ENCODE data around the gene TMIGD3.

Gene TMIGD3

DNA sequence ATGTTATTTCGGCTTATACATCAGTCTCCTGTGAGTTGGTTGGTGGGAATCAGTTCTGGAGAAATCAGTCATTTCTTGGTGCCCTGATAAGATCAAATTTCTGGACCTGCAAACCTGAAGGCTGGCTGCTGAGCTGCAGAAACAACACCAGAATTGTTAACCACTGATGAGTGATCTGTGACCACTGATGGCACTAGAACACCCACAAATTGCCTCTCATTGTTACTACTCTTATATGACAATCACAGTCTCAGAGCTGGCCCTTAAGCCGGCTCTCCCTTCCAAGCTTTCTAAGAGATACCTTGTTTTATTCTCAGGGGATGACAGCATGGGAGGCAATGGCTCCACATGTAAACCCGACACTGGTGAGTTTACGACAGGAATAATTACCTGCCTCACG lies 27.7 kb downstream of the TMIGD3 start:
- TF ChIP-seq EZH2phosphoT487 (conservative IDR thresholded peaks at IDR 0.05; ENCODE audit: low read length) = no peak
- TF ChIP-seq, protein P1, sequence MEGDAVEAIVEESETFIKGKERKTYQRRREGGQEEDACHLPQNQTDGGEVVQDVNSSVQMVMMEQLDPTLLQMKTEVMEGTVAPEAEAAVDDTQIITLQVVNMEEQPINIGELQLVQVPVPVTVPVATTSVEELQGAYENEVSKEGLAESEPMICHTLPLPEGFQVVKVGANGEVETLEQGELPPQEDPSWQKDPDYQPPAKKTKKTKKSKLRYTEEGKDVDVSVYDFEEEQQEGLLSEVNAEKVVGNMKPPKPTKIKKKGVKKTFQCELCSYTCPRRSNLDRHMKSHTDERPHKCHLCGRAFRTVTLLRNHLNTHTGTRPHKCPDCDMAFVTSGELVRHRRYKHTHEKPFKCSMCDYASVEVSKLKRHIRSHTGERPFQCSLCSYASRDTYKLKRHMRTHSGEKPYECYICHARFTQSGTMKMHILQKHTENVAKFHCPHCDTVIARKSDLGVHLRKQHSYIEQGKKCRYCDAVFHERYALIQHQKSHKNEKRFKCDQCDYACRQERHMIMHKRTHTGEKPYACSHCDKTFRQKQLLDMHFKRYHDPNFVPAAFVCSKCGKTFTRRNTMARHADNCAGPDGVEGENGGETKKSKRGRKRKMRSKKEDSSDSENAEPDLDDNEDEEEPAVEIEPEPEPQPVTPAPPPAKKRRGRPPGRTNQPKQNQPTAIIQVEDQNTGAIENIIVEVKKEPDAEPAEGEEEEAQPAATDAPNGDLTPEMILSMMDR (IDR thresholded peaks at IDR 0.05; ENCODE audit: insufficient read depth, low read length, poor library complexity, severe bottlenecking) = no peak
- H4K20me1 ChIP-seq (ENCODE audit: low read depth, low read length) = no peaks in the 10 kb centered on the region
- no peaks in the 10 kb centered on the region for H3K9me2 ChIP-seq (replicated peaks; ENCODE audit: insufficient read depth, low read length)
- no peak overlapping the region for H3K4me2 ChIP-seq (ENCODE audit: low read depth, low read length, poor library complexity, severe bottlenecking)
- no peaks in the 10 kb centered on the region for H3K27me3 ChIP-seq (ENCODE audit: low read length)
- no peak overlapping the region for H2AFZ ChIP-seq (ENCODE audit: low read depth, low read length, severe bottlenecking)
- H3K79me2 ChIP-seq (ENCODE audit: insufficient read depth, low read length) = no peaks in the 10 kb centered on the region
- no peak overlapping the region for H3K27ac ChIP-seq (ENCODE audit: low read depth, low read length)
- H3K9ac ChIP-seq (ENCODE audit: low read length) = no peak overlapping the region
- H3K36me3 ChIP-seq (ENCODE audit: low read length) = no peaks in the 10 kb centered on the region
- H3F3A ChIP-seq (ENCODE audit: insufficient read depth) = no peaks in the 10 kb centered on the region
- no peaks in the 10 kb centered on the region for H3K9me3 ChIP-seq (ENCODE audit: insufficient read depth, low read length)
- no peak overlapping the region for H3K4me3 ChIP-seq (ENCODE audit: insufficient read depth, low read length, poor library complexity, severe bottlenecking)

DNA sequence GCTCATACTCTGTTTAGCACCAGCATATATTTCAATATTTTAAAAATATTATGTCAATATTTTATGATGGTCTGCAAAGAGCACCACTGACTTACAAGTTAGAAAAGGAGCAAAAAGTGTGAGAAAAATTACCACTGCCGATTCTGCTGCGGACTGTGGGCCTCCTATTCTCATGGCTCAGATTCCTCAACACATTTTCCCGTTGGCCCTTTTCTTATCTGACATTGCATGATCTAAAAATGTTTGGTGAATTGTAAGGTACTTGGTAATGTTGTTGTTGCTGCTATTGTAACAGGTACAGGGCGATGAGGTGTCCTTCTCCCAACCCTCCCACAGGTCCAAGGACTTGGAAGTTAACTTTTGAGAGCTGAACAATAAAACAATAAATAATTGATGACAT lies 28.9 kb downstream of the TMIGD3 start:
- no peaks in the 10 kb centered on the region for H3F3A ChIP-seq (ENCODE audit: insufficient read depth)
- no peaks in the 10 kb centered on the region for H3K27me3 ChIP-seq (ENCODE audit: low read length)
- no peak overlapping the region for H3K27ac ChIP-seq (ENCODE audit: low read depth, low read length)
- no peaks in the 10 kb centered on the region for H3K79me2 ChIP-seq (ENCODE audit: insufficient read depth, low read length)
- no peak overlapping the region for H3K4me3 ChIP-seq (ENCODE audit: insufficient read depth, low read length, poor library complexity, severe bottlenecking)
- H3K4me2 ChIP-seq (ENCODE audit: low read depth, low read length, poor library complexity, severe bottlenecking) = no peak overlapping the region
- H2AFZ ChIP-seq (ENCODE audit: low read depth, low read length, severe bottlenecking) = no peak overlapping the region
- H3K36me3 ChIP-seq (ENCODE audit: low read length) = 0 out of 2 replicates have a peak, but pooled peaks cover 1% of the 10 kb centered on the region
- no peaks in the 10 kb centered on the region for H3K9me2 ChIP-seq (replicated peaks; ENCODE audit: insufficient read depth, low read length)
- H3K9ac ChIP-seq (ENCODE audit: low read length) = no peak overlapping the region
- H3K9me3 ChIP-seq (ENCODE audit: insufficient read depth, low read length) = no peaks in the 10 kb centered on the region
- TF ChIP-seq, protein P1 (IDR thresholded peaks at IDR 0.05; ENCODE audit: insufficient read depth, low read length, poor library complexity, severe bottlenecking) = no peak
- no peaks in the 10 kb centered on the region for H4K20me1 ChIP-seq (ENCODE audit: low read depth, low read length)

DNA sequence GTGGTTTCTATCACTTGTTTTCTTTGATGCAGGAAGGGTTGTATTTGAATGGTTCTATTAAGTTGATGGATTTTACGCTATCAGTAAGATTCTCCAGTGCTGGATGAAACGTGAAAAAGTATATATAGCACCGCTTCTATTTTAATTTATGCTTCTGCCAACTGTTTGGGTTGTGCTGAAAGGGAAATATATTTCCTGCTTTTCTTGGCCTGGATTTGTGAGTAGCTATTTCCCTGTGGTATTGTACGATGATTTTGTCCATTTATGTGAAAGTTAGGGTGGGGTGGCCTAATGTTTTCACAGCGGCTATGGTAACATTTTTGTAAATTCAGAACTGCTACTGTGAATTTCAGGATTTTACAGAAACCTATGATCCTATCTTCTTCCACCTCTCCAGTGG lies 29.3 kb downstream of the TMIGD3 start:
- TF ChIP-seq EZH2phosphoT487 (conservative IDR thresholded peaks at IDR 0.05; ENCODE audit: low read length) = no peak
- TF ChIP-seq, protein P1 (IDR thresholded peaks at IDR 0.05; ENCODE audit: insufficient read depth, low read length, poor library complexity, severe bottlenecking) = no peak
- no peak overlapping the region for H2AFZ ChIP-seq (ENCODE audit: low read depth, low read length, severe bottlenecking)
- no peak overlapping the region for H3K9ac ChIP-seq (ENCODE audit: low read length)
- H4K20me1 ChIP-seq (ENCODE audit: low read depth, low read length) = no peaks in the 10 kb centered on the region
- H3F3A ChIP-seq (ENCODE audit: insufficient read depth) = 0 out of 2 replicates have a peak, but pooled peaks cover under 1% of the 10 kb centered on the region
- H3K4me2 ChIP-seq (ENCODE audit: low read depth, low read length, poor library complexity, severe bottlenecking) = no peak overlapping the region
- no peaks in the 10 kb centered on the region for H3K9me3 ChIP-seq (ENCODE audit: insufficient read depth, low read length)
- H3K36me3 ChIP-seq (ENCODE audit: low read length) = 0 out of 2 replicates have a peak, but pooled peaks cover 2% of the 10 kb centered on the region
- no peaks in the 10 kb centered on the region for H3K9me2 ChIP-seq (replicated peaks; ENCODE audit: insufficient read depth, low read length)
- no peak overlapping the region for H3K4me3 ChIP-seq (ENCODE audit: insufficient read depth, low read length, poor library complexity, severe bottlenecking)
- no peaks in the 10 kb centered on the region for H3K27me3 ChIP-seq (ENCODE audit: low read length)
- no peaks in the 10 kb centered on the region for H3K79me2 ChIP-seq (ENCODE audit: insufficient read depth, low read length)
- no peak overlapping the region for H3K27ac ChIP-seq (ENCODE audit: low read depth, low read length)
